ENCODE data around the gene UBALD1. TPM values are rescaled to one million over a fixed set of nuclear protein-coding genes. Genes with fewer than 3 reads are reported as not detected.

The UBALD1 gene
- total RNA-seq, 1 experiment from 2014 or later: 42.1 TPM

DNA sequence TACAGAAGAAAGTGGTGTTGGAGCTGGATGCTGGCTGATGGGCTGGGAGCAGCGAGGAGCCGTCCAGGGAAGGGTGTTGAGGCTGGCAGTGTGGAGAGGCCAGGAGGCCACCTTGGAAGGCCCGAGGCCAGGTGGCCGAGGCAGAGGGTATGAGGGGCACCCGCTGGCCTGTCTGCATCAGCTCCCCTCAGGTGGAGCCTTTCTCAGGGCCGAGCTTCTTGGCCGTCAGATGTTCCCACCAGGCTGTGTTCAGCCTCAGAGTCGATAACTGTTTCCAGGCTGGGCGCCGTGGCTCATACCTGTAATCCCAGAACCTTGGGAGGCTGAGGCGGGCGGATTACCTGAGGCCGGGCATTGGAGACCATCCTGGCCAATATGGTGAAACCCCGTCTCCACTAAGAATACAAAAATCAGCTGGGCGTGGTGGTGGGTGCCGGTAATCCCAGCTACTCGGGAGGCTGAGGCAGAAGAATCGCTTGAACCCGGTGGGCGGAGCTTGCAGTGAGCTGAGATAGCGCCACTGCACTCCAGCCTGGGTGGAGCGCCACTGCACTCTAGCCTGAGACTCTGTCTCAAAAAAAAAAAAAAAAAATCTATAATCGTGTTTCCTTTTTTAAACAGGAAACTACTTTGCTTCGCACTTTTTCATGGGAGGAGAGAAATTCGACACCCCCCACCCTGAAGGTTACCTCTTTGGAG lies 35.2 kb upstream of the UBALD1 start:
- no TSS peak for BruUV-seq (replicated peaks)
- H3K9me3 Mint-ChIP-seq (ENCODE audit: unreplicated experiment): no peaks in the 10 kb centered on the region
- POLR2A ChIA-PET: interaction anchor here (1.8 kb wide), 1 partner anchor 24 kb away, joined by 8 read pairs; no protein-coding TSS in a partner anchor
- H3K4me1 Mint-ChIP-seq (ENCODE audit: insufficient read depth, unreplicated experiment): no peaks in the 10 kb centered on the region
- H3K4me3 Mint-ChIP-seq (ENCODE audit: unreplicated experiment): no peak overlapping the region
- no peak for DNase-seq (ENCODE audit: unreplicated experiment)
- no peaks in the 10 kb centered on the region for H3K27me3 Mint-ChIP-seq (ENCODE audit: insufficient read depth, unreplicated experiment)
- no peak overlapping the region for H3K27ac Mint-ChIP-seq (ENCODE audit: low read depth, unreplicated experiment)
- CTCF ChIA-PET: interaction anchor here (0.6 to 1.9 kb wide), 17 partner anchors 8 to 990 kb away, joined by 3 to 9 read pairs (median 4); partner anchors contain the start of genes C16orf96 and MGRN1
- peaks cover 41% of the 10 kb centered on the region for H3K36me3 Mint-ChIP-seq (ENCODE audit: insufficient read depth, unreplicated experiment)
- intact Hi-C loops (cut with micrococcal nuclease): no loop called here
- TF ChIP-seq, protein P1, sequence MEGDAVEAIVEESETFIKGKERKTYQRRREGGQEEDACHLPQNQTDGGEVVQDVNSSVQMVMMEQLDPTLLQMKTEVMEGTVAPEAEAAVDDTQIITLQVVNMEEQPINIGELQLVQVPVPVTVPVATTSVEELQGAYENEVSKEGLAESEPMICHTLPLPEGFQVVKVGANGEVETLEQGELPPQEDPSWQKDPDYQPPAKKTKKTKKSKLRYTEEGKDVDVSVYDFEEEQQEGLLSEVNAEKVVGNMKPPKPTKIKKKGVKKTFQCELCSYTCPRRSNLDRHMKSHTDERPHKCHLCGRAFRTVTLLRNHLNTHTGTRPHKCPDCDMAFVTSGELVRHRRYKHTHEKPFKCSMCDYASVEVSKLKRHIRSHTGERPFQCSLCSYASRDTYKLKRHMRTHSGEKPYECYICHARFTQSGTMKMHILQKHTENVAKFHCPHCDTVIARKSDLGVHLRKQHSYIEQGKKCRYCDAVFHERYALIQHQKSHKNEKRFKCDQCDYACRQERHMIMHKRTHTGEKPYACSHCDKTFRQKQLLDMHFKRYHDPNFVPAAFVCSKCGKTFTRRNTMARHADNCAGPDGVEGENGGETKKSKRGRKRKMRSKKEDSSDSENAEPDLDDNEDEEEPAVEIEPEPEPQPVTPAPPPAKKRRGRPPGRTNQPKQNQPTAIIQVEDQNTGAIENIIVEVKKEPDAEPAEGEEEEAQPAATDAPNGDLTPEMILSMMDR (IDR thresholded peaks at IDR 0.05; ENCODE audit: unreplicated experiment): no peak

DNA sequence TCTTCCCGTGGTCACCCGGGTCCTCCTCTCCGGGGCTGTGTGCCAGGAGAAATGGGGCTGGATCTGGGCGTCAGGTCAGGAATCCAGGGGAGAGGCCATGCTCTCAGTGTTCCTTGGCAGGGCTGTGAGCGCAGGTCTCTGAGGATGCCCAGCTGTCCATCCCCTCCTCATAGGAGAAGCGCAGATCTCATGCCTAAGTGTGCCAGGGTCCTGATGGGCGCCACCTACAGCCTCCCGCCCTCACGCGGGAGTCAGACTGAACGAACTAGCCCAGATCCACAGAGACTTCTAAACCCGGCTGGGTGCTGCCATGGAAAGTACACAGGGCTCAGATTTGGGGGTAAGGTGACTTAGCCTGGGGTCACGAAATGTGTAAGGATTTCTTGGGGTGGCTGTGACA lies 34.2 kb upstream of the UBALD1 start:
- no peak overlapping the region for H3K4me3 Mint-ChIP-seq (ENCODE audit: unreplicated experiment)
- intact Hi-C loops (cut with micrococcal nuclease): no loop called here
- ChIA-PET POLR2A (interaction anchor here (1.8 kb wide), 1 partner anchor 23 kb away, joined by 8 read pairs; no protein-coding TSS in a partner anchor), CTCF (interaction anchor here (0.6 to 1.8 kb wide), 2 partner anchors 25 to 29 kb away, joined by 3 to 8 read pairs; partner anchors contain the start of gene MGRN1)
- no peak overlapping the region for H3K27ac Mint-ChIP-seq (ENCODE audit: low read depth, unreplicated experiment)
- no peak for DNase-seq (ENCODE audit: unreplicated experiment)
- no peaks in the 10 kb centered on the region for H3K4me1 Mint-ChIP-seq (ENCODE audit: insufficient read depth, unreplicated experiment)
- no peaks in the 10 kb centered on the region for H3K27me3 Mint-ChIP-seq (ENCODE audit: insufficient read depth, unreplicated experiment)
- H3K36me3 Mint-ChIP-seq (ENCODE audit: insufficient read depth, unreplicated experiment): peaks cover 33% of the 10 kb centered on the region
- no TSS peak for BruUV-seq (replicated peaks)
- TF ChIP-seq, protein P1 (IDR thresholded peaks at IDR 0.05; ENCODE audit: unreplicated experiment): no peak
- H3K9me3 Mint-ChIP-seq (ENCODE audit: unreplicated experiment): no peaks in the 10 kb centered on the region

DNA sequence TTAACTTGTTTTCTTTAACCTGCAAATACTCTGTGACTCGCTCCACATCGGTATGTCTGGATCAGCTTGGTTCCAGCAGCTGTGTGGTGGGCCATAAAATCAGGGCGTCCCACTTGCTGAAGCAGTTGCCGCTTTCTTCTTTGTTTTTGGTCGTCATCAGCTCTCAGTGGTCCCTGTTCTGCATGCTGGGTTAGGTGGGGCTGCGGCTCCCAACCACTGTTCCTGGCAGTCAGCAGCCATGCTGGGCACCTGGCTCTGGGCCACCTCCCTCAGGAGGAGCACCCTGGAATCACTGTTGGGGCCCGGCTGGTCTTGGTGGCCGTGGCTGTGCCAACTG lies 32.9 kb upstream of the UBALD1 start:
- no peaks in the 10 kb centered on the region for H3K9me3 Mint-ChIP-seq (ENCODE audit: unreplicated experiment)
- ChIA-PET CTCF (interaction anchor here (0.6 kb wide), 1 partner anchor 102 kb away, joined by 5 read pairs; no protein-coding TSS in a partner anchor), POLR2A (no interaction called here)
- no peaks in the 10 kb centered on the region for H3K4me1 Mint-ChIP-seq (ENCODE audit: insufficient read depth, unreplicated experiment)
- BruUV-seq (replicated peaks): no TSS peak
- no peak overlapping the region for H3K4me3 Mint-ChIP-seq (ENCODE audit: unreplicated experiment)
- no peak overlapping the region for H3K27ac Mint-ChIP-seq (ENCODE audit: low read depth, unreplicated experiment)
- intact Hi-C loops (cut with micrococcal nuclease): no loop called here
- no peaks in the 10 kb centered on the region for H3K27me3 Mint-ChIP-seq (ENCODE audit: insufficient read depth, unreplicated experiment)
- TF ChIP-seq, protein P1 (IDR thresholded peaks at IDR 0.05; ENCODE audit: unreplicated experiment): no peak
- DNase-seq (ENCODE audit: unreplicated experiment): no peak
- peaks cover 20% of the 10 kb centered on the region for H3K36me3 Mint-ChIP-seq (ENCODE audit: insufficient read depth, unreplicated experiment)

- no peak overlapping the region for H3K4me3 Mint-ChIP-seq (ENCODE audit: unreplicated experiment)
- DNase-seq (ENCODE audit: unreplicated experiment): no peak
- H3K36me3 Mint-ChIP-seq (ENCODE audit: insufficient read depth, unreplicated experiment): peaks cover 17% of the 10 kb centered on the region
- H3K27ac Mint-ChIP-seq (ENCODE audit: low read depth, unreplicated experiment): no peak overlapping the region
- intact Hi-C loops (cut with micrococcal nuclease): no loop called here
- no TSS peak for BruUV-seq (replicated peaks)
- ChIA-PET CTCF (interaction anchor here (0.6 kb wide), 1 partner anchor 102 kb away, joined by 5 read pairs; no protein-coding TSS in a partner anchor), POLR2A (no interaction called here)
- no peaks in the 10 kb centered on the region for H3K9me3 Mint-ChIP-seq (ENCODE audit: unreplicated experiment)
- H3K27me3 Mint-ChIP-seq (ENCODE audit: insufficient read depth, unreplicated experiment): no peaks in the 10 kb centered on the region
- no peaks in the 10 kb centered on the region for H3K4me1 Mint-ChIP-seq (ENCODE audit: insufficient read depth, unreplicated experiment)
- TF ChIP-seq, protein P1 (IDR thresholded peaks at IDR 0.05; ENCODE audit: unreplicated experiment): no peak
Measured at GRCh38 chr16:4646773-4647643, 32.3 kb upstream of the UBALD1 start.
